Stimulated activated CD8-positive, alpha-beta memory T cell treated with anti-CD3 and anti-CD28 coated beads, Interleukin-4, amount 100 ng/mL, for 4 hours (primary cell): ENCODE data around the gene ZACN.

ENCODE experiments used
- DNase-seq, 2 donors: peaks; one replicate each; pipeline ENCODE4 v3.0.0-alpha.2; 2020; ENCODE audit warnings: low read depth in 2 of 2, low spot score in 1 of 2

Gene ZACN

DNA sequence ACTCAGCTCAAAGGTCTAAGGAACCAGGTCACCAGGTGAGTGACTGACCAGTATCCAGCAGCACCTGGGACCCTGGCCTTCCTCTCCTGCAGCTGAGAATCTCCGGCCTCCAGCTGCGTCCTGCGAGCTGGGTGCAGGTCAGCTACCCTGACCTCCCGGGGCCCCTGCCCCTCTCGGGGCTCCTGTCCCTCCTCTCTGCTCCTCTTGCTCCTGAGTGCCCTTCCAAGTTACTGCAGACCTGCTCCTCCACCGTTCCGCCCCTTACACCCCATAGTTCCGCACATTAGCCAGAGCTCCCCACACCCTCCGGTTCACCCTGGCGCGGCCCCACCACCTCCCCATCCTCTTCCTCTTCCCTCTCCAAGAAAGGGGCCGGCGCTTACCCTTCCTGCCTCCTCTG lies 51.5 kb downstream of the ZACN start:
- no peak for DNase-seq

DNA sequence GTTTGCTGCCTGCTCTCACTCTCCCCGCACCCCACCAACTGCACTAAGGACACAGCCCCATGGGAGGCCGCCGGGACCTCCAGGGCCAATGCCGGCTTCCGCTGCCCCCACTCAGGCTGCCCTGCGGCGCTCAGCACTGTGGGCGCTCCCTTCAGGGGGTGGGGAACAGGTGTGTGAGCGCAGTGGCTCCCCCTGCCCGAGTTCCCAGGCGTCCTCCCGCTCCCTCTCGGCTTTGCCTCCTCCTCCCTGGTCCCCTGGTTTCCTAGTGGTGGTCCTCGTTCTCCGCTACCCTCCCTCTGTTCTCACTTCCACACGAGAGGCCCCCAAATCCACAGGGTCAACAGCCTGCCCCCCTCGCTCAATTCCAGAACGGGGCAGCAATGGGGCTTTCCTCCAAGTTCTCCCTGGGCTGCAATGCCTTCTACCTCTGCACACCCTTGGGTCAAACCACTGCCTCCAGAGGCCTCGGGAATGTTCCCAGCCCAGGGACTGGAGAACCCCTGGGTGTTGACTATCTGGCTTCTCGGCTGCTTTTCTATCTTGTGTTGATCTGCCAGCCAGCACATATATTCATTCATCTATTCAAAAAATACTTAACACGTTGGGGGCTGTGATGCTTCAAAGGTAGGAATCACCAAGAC lies 52.2 kb downstream of the ZACN start:
- no peak for DNase-seq

DNA sequence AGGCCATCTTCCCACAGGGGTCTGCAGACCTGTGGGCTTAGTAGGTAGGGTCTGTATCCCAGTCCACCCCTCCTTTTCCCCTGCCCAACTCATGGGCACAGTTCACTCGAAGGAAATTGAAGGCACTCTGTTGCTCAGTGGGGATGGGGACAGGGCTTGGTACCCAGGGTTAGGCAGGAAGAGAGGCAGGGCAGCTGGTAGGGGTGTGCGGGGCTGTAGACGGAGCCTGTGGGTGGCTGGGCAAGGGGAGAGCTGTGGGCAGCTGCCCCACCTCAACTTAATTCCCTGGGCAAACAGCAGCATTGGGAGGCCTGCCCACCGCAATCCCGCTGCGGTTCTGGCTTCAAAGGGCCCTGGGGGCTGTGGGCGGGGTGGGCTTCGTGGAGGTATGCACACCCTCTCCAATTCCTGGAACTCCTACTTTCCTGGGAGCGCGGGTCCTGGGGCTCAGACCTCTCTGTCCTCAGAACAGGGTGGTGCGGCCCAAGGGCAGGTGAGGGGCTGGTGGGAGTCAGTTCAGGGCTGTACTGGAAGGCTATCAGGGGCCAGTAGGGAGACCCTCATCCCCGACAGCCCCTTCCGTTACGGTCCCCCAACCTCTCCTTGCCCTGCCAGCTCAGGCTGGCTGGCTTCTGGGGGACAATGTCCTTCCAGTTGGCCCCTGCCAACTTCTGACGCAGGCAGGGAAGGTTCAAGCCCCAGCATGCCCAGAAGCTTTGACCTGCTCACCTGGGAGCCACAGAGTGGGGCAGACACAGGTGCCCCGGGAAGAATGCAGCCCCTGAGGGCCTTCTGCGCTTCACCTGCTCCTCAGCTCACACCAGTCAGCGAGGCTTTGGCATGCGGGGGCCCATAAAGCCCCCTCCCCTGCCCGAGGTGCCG lies 53.0 kb downstream of the ZACN start:
- DNase-seq = no peak
